ENCODE results near the gene TRIM23.
A peak's percentile ranks its signal among the peaks of the same experiment; 100 is the strongest.

TRIM23 gene

GRCh38 chr5:65562731-65563701, 61.1 kb downstream of the TRIM23 start, which contains the start of the genes CENPK and PPWD1:
TSS of gene CENPK (minus strand) at chr5:65563168. CDS start at chr5:65554907, 8,261 bp downstream.
TSS of gene PPWD1 (plus strand) at chr5:65563296. CDS start at chr5:65563311, 15 bp downstream.
- peak; percentile 91 for DNase-seq

- no peak for DNase-seq
Observed at GRCh38 chr5:65556718-65557117, 67.4 kb downstream of the TRIM23 start.

GRCh38 chr5:65556181-65556580, 68.0 kb downstream of the TRIM23 start:
- no peak for DNase-seq

GRCh38 chr5:65555287-65555686, 68.8 kb downstream of the TRIM23 start:
- DNase-seq, result no peak

GRCh38 chr5:65553941-65554340, 70.2 kb downstream of the TRIM23 start:
- no peak for DNase-seq

GRCh38 chr5:65548281-65548680, 75.9 kb downstream of the TRIM23 start:
- no peak for DNase-seq

GRCh38 chr5:65546141-65546540, 78.0 kb downstream of the TRIM23 start:
- DNase-seq, result no peak

GRCh38 chr5:65544473-65544872, 79.7 kb downstream of the TRIM23 start:
- DNase-seq, result no peak

- DNase-seq, result no peak
Observed at GRCh38 chr5:65539827-65540226, 84.3 kb downstream of the TRIM23 start.

Measured in activated CD4-positive, CD25-positive, alpha-beta regulatory T cell treated with anti-CD3 and anti-CD28 coated beads, Interleukin-2, amount 50 U/mL, for 72 hours (primary cell).